Measurements from ENCODE around the gene GH1. TPM values are rescaled to one million over a fixed set of nuclear protein-coding genes. Genes with fewer than 3 reads are reported as not detected.
A peak's percentile ranks its signal among the peaks of the same experiment; 100 is the strongest.
"Not testable (repeated sequence)": the region's sequence is repeated elsewhere in the genome, so short reads cannot be mapped to it uniquely, and the experiment has no call there.

GH1 gene
- total RNA-seq, 4 donors from 2014 or later, result not detected

DNA sequence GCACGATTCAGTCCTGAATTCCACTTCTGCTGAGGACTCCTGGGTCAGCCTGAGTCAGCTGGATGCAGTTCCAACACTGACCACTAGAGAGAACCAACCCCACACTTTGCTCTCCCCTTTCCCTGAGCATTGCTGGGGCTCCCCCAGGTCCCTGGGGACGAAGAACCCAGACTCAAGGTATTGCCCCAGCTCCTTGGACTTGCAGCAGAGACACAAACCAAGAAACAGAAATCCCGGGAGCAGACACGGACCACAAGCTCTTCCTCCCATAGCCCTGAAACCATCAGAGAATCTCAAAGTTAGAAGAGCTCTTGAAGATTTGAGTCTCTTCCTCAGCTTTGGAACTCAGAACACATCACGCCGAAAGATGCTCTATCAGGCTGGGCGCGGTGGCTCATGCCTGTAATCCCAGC is 678 bp upstream of the GH1 start:
- H3K36me3 ChIP-seq, result no peaks in the 10 kb centered on the region
- H3K4me1 ChIP-seq, result no peaks in the 10 kb centered on the region
- H3K4me3 ChIP-seq, result no peak overlapping the region
- H3K27me3 ChIP-seq, result no peaks in the 10 kb centered on the region
- TF ChIP-seq, protein P1, sequence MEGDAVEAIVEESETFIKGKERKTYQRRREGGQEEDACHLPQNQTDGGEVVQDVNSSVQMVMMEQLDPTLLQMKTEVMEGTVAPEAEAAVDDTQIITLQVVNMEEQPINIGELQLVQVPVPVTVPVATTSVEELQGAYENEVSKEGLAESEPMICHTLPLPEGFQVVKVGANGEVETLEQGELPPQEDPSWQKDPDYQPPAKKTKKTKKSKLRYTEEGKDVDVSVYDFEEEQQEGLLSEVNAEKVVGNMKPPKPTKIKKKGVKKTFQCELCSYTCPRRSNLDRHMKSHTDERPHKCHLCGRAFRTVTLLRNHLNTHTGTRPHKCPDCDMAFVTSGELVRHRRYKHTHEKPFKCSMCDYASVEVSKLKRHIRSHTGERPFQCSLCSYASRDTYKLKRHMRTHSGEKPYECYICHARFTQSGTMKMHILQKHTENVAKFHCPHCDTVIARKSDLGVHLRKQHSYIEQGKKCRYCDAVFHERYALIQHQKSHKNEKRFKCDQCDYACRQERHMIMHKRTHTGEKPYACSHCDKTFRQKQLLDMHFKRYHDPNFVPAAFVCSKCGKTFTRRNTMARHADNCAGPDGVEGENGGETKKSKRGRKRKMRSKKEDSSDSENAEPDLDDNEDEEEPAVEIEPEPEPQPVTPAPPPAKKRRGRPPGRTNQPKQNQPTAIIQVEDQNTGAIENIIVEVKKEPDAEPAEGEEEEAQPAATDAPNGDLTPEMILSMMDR (IDR thresholded peaks at IDR 0.05), result peak; percentile 94 to 98 (median 95)
- TF ChIP-seq EP300 (IDR thresholded peaks at IDR 0.05; ENCODE audit: low read depth) (no peak), POLR2AphosphoS5 (IDR thresholded peaks at IDR 0.05) (no peak)
- no peak overlapping the region for H3K27ac ChIP-seq
- 45% methylated on average over 8 of the region's 8 CpGs; no CpG with 5 or more reads in 1 of the 2 donors for whole genome bisulfite sequencing, 2 donors (ENCODE audit: low coverage in 1 of 2)
- H3K9me3 ChIP-seq, result no peaks in the 10 kb centered on the region
- in situ Hi-C loops (cut with MboI; ENCODE audit: low pct_ligation_motif_present in 1 of 4, low pct_unique_long_range_greater_than_20kb in 1 of 4, low sequenced_read_pairs in 3 of 4) (loop anchor here in 3 of 4 donors (10.0 to 25.0 kb wide), 5 partner anchors 93 to 368 kb away; partner anchors contain the start of genes ERN1 (in 3 of the 3) and ICAM2 (in 2 of the 3)), intact Hi-C loops (cut with DNase I; ENCODE audit: low total_unique reads) (loop anchor here (10.0 kb wide), 1 partner anchor 365 kb away; no protein-coding TSS in a partner anchor)
- DNase-seq, result peak; percentile 69

DNA sequence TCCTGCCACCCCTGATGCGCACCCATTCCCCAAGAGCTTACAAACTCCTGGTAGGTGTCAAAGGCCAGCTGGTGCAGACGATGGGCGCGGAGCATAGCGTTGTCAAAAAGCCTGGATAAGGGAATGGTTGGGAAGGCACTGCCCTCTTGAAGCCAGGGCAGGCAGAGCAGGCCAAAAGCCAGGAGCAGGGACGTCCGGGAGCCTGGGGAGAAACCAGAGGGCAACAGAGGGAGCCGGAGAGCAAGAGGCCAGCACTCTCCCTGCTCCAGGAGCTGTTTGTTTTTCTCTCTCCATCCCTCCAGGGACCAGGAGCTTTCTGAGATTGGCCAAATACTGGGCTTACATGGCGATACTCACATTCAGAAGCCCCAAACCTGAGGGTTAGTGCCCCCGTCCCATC is 334 bp downstream of the GH1 start:
- 65 to 67% methylated on average over 1 to 10 of the region's 10 CpGs for WGBS, 2 donors (ENCODE audit: low coverage in 1 of 2)
- H3K9me3 ChIP-seq, result no peaks in the 10 kb centered on the region
- DNase-seq, result no peak
- TF ChIP-seq, protein P1 (IDR thresholded peaks at IDR 0.05), result no peak
- TF ChIP-seq POLR2A (IDR thresholded peaks at IDR 0.05) (no peak), POLR2AphosphoS5 (IDR thresholded peaks at IDR 0.05) (no peak), EP300 (IDR thresholded peaks at IDR 0.05; ENCODE audit: low read depth) (no peak)
- no peak overlapping the region for H3K4me3 ChIP-seq
- H3K36me3 ChIP-seq, result no peaks in the 10 kb centered on the region
- no peak overlapping the region for H3K27ac ChIP-seq
- H3K4me1 ChIP-seq, result no peaks in the 10 kb centered on the region
- no peaks in the 10 kb centered on the region for H3K27me3 ChIP-seq
- in situ Hi-C loops (cut with MboI; ENCODE audit: low pct_ligation_motif_present in 1 of 4, low pct_unique_long_range_greater_than_20kb in 1 of 4, low sequenced_read_pairs in 3 of 4) (loop anchor here in 3 of 4 donors (10.0 to 25.0 kb wide), 5 partner anchors 94 to 369 kb away; partner anchors contain the start of genes ERN1 (in 3 of the 3) and ICAM2 (in 2 of the 3)), intact Hi-C loops (cut with DNase I; ENCODE audit: low total_unique reads) (loop anchor here (10.0 kb wide), 1 partner anchor 366 kb away; no protein-coding TSS in a partner anchor)

DNA sequence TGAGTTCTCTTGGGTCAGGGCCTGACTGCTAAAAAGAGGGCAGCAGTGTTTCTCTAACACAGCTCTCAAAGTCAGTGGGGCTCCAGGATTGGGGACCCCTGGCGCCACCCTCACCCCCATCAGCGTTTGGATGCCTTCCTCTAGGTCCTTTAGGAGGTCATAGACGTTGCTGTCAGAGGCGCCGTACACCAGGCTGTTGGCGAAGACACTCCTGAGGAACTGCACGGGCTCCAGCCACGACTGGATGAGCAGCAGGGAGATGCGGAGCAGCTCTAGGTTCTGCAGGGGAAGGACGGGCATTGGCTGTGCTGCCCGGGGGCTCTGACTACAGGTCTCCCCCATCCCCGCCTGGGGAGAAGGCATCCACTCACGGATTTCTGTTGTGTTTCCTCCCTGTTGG is 993 bp downstream of the GH1 start:
- no peak overlapping the region for H3K4me3 ChIP-seq
- no peak for DNase-seq
- H3K27ac ChIP-seq, result no peak overlapping the region
- WGBS, 2 donors (ENCODE audit: low coverage in 1 of 2), result 73% methylated on average over 12 of the region's 13 CpGs; no CpG with 5 or more reads in 1 of the 2 donors
- TF ChIP-seq EP300 (IDR thresholded peaks at IDR 0.05; ENCODE audit: low read depth), result no peak
- no peak for TF ChIP-seq POLR2A (IDR thresholded peaks at IDR 0.05)
- no peak for TF ChIP-seq POLR2AphosphoS5 (IDR thresholded peaks at IDR 0.05)
- TF ChIP-seq, protein P1 (IDR thresholded peaks at IDR 0.05), result no peak
- intact Hi-C loops (cut with DNase I; ENCODE audit: low total_unique reads), result loop anchor here (10.0 kb wide), 1 partner anchor 367 kb away; no protein-coding TSS in a partner anchor
- H3K27me3 ChIP-seq, result no peaks in the 10 kb centered on the region
- no peaks in the 10 kb centered on the region for H3K4me1 ChIP-seq
- in situ Hi-C loops (cut with MboI; ENCODE audit: low pct_ligation_motif_present in 1 of 4, low pct_unique_long_range_greater_than_20kb in 1 of 4, low sequenced_read_pairs in 3 of 4), result loop anchor here in 3 of 4 donors (10.0 to 25.0 kb wide), 5 partner anchors 95 to 370 kb away; partner anchors contain the start of genes ERN1 (in 3 of the 3) and ICAM2 (in 2 of the 3)
- H3K9me3 ChIP-seq, result no peaks in the 10 kb centered on the region
- H3K36me3 ChIP-seq, result no peaks in the 10 kb centered on the region

DNA sequence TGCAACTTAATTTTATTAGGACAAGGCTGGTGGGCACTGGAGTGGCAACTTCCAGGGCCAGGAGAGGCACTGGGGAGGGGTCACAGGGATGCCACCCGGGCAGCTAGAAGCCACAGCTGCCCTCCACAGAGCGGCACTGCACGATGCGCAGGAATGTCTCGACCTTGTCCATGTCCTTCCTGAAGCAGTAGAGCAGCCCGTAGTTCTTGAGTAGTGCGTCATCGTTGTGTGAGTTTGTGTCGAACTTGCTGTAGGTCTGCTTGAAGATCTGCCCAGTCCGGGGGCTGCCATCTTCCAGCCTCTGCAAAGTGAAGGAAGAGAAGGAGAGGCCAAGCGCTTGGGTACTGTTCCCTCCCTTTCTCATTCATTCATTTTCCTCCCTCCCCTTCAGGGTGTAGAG is 1.4 kb downstream of the GH1 start:
- H3K36me3 ChIP-seq, H3K4me1 ChIP-seq, DNase-seq, H3K27ac ChIP-seq, H3K4me3 ChIP-seq, H3K9me3 ChIP-seq, H3K27me3 ChIP-seq: not testable (repeated sequence)
- intact Hi-C loops (cut with DNase I; ENCODE audit: low total_unique reads) (loop anchor here (10.0 kb wide), 1 partner anchor 368 kb away; no protein-coding TSS in a partner anchor), in situ Hi-C loops (cut with MboI; ENCODE audit: low pct_ligation_motif_present in 1 of 4, low pct_unique_long_range_greater_than_20kb in 1 of 4, low sequenced_read_pairs in 3 of 4) (loop anchor here in 3 of 4 donors (10.0 to 25.0 kb wide), 5 partner anchors 95 to 370 kb away; partner anchors contain the start of genes ERN1 (in 3 of the 3) and ICAM2 (in 2 of the 3))
- 95% methylated on average over 10 of the region's 11 CpGs; no CpG with 5 or more reads in 1 of the 2 donors for WGBS, 2 donors (ENCODE audit: low coverage in 1 of 2)

All from transverse colon (tissue), 4 donors.